ENCODE data around the gene METTL13. TPM values are rescaled to one million over a fixed set of nuclear protein-coding genes. Genes with fewer than 3 reads are reported as not detected.

Gene METTL13
- total and polyA plus RNA-seq, 8 donors, result 1.8 to 101 (median 14.4) TPM

- peaks cover 0 to 9% (median 0%) of the 10 kb centered on the region in 4 donors for H3K4me1 ChIP-seq
- no peak overlapping the region for H3K27ac ChIP-seq
- no peak for DNase-seq
- no peaks in the 10 kb centered on the region for H3K9me3 ChIP-seq
- no peak for TF ChIP-seq CTCF (IDR thresholded peaks at IDR 0.05)
- no peak for TF ChIP-seq POLR2A (IDR thresholded peaks at IDR 0.05)
- no peak for TF ChIP-seq POLR2AphosphoS5 (IDR thresholded peaks at IDR 0.05)
- no peak for TF ChIP-seq EP300 (IDR thresholded peaks at IDR 0.05)
- H3K27me3 ChIP-seq, result no peaks in the 10 kb centered on the region
- H3K4me3 ChIP-seq, result no peak overlapping the region
- no peaks in the 10 kb centered on the region for H3K36me3 ChIP-seq
- intact Hi-C loops (cut with DNase I; ENCODE audit: low total_unique reads), result no loop called here
- WGBS, 5 donors, result 89 to 100% (median 97%) methylated on average over 1 of the region's 1 CpG
These were observed 26.5 kb upstream of the METTL13 start for GRCh38 chr1:171754971-171755370.

GRCh38 chr1:171756856-171757255 lies 24.6 kb upstream of the METTL13 start:
- intact Hi-C loops (cut with DNase I; ENCODE audit: low total_unique reads), result no loop called here
- no peaks in the 10 kb centered on the region for H3K27me3 ChIP-seq
- H3K9me3 ChIP-seq, result no peaks in the 10 kb centered on the region
- H3K36me3 ChIP-seq, result no peaks in the 10 kb centered on the region
- H3K4me1 ChIP-seq, result peaks cover 0 to 9% (median 0%) of the 10 kb centered on the region in 4 donors
- no peak for DNase-seq
- no peak overlapping the region for H3K4me3 ChIP-seq
- no peak overlapping the region for H3K27ac ChIP-seq
- TF ChIP-seq POLR2AphosphoS5 (IDR thresholded peaks at IDR 0.05), result no peak
- TF ChIP-seq POLR2A (IDR thresholded peaks at IDR 0.05), result no peak
- TF ChIP-seq EP300 (IDR thresholded peaks at IDR 0.05), result no peak
- no peak for TF ChIP-seq CTCF (IDR thresholded peaks at IDR 0.05)
- 83 to 95% (median 91%) methylated on average over 4 of the region's 4 CpGs for WGBS, 5 donors

GRCh38 chr1:171758011-171758410 lies 23.4 kb upstream of the METTL13 start:
- intact Hi-C loops (cut with DNase I; ENCODE audit: low total_unique reads), result no loop called here
- TF ChIP-seq CTCF (IDR thresholded peaks at IDR 0.05) (no peak), POLR2A (IDR thresholded peaks at IDR 0.05) (no peak), EP300 (IDR thresholded peaks at IDR 0.05) (no peak), POLR2AphosphoS5 (IDR thresholded peaks at IDR 0.05) (no peak)
- no peak for DNase-seq

GRCh38 chr1:171762143-171762563 lies 19.3 kb upstream of the METTL13 start:
- DNase-seq, result no peak
- TF ChIP-seq CTCF (IDR thresholded peaks at IDR 0.05), result no peak
- TF ChIP-seq POLR2A (IDR thresholded peaks at IDR 0.05), result no peak
- no peak for TF ChIP-seq EP300 (IDR thresholded peaks at IDR 0.05)
- TF ChIP-seq POLR2AphosphoS5 (IDR thresholded peaks at IDR 0.05), result no peak
- no peak overlapping the region for H3K27ac ChIP-seq
- intact Hi-C loops (cut with DNase I; ENCODE audit: low total_unique reads), result no loop called here
- whole genome bisulfite sequencing, 5 donors, result 83 to 87% (median 86%) methylated on average over 6 of the region's 6 CpGs
- H3K9me3 ChIP-seq, result no peaks in the 10 kb centered on the region
- H3K4me3 ChIP-seq, result no peak overlapping the region
- peaks cover 0 to 9% (median 0%) of the 10 kb centered on the region in 4 donors for H3K4me1 ChIP-seq
- H3K27me3 ChIP-seq, result no peaks in the 10 kb centered on the region
- H3K36me3 ChIP-seq, result no peaks in the 10 kb centered on the region

More at GRCh38 chr1:171758011-171758410, 23.4 kb upstream of the METTL13 start:
- no peak overlapping the region for H3K27ac ChIP-seq
- H3K4me3 ChIP-seq, result no peak overlapping the region
- H3K4me1 ChIP-seq, result peaks cover 0 to 9% (median 0%) of the 10 kb centered on the region in 4 donors
- H3K27me3 ChIP-seq, result no peaks in the 10 kb centered on the region
- H3K9me3 ChIP-seq, result no peaks in the 10 kb centered on the region
- no peaks in the 10 kb centered on the region for H3K36me3 ChIP-seq

Data from stomach (tissue), 9 donors.